IMR-90 (cell line): ENCODE measurements around the gene TRIM63.

ENCODE experiments used
- BHLHE40 ChIP-seq: fragments of 150-350 bp; IDR thresholded peaks from 2 replicates; pipeline ENCODE4 v1.6.1; 2016; ENCODE audit warnings: mild to moderate bottlenecking, low read depth, low read length
- CEBPB ChIP-seq: IDR thresholded peaks from 2 replicates; pipeline ENCODE4 v1.6.1; 2012; ENCODE audit warnings: low read depth, low read length, improper control_type of control experiment
- POLR2A ChIP-seq: IDR thresholded peaks from 2 replicates; pipeline ENCODE4 v1.6.1; 2012; ENCODE audit warnings: mild to moderate bottlenecking, low read depth, low read length
- TF ChIP-seq, protein P1 (sequence below): conservative IDR thresholded peaks from 2 replicates; pipeline ENCODE4 v1.5.1; 2012; ENCODE audit warnings: mild to moderate bottlenecking, low read depth, low read length, improper control_type of control experiment

DNA sequence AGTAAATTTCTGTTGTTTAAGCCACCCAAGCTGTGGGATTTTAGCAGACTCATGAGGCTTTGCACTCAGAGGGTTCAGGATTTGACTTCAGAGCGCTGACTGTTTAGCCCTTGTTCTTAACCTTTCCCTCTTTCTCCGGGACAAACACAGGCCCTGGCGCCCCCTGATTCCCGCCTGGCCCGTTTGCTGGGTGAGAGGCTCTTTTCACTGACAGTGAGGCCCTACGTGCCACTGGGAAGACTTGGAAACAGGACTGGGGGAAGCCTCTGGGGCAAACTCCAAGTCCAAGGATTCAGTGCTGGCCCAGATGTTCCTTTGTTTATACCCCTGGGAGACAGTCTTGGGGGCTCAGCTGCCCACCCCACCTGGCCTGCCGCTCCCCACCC is 11.7 kb upstream of the TRIM63 start:
- TF ChIP-seq, protein P1, sequence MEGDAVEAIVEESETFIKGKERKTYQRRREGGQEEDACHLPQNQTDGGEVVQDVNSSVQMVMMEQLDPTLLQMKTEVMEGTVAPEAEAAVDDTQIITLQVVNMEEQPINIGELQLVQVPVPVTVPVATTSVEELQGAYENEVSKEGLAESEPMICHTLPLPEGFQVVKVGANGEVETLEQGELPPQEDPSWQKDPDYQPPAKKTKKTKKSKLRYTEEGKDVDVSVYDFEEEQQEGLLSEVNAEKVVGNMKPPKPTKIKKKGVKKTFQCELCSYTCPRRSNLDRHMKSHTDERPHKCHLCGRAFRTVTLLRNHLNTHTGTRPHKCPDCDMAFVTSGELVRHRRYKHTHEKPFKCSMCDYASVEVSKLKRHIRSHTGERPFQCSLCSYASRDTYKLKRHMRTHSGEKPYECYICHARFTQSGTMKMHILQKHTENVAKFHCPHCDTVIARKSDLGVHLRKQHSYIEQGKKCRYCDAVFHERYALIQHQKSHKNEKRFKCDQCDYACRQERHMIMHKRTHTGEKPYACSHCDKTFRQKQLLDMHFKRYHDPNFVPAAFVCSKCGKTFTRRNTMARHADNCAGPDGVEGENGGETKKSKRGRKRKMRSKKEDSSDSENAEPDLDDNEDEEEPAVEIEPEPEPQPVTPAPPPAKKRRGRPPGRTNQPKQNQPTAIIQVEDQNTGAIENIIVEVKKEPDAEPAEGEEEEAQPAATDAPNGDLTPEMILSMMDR, result no peak
- TF ChIP-seq BHLHE40, result no peak
- no peak for TF ChIP-seq CEBPB
- no peak for TF ChIP-seq POLR2A
